ENCODE data around the gene FBXL19. TPM values are rescaled to one million over a fixed set of nuclear protein-coding genes. Genes with fewer than 3 reads are reported as not detected.

FBXL19 gene
- total and polyA plus RNA-seq, 9 of the 15 experiments (the other 6 are each of a cell fraction or from before 2014, with no cell fraction given): 0.13 to 48.0 (median 13.5) TPM; not detected in 1

GRCh38 chr16:30874821-30875717 is 48.3 kb upstream of the FBXL19 start (continued):
- TF ChIP-seq DMBX1 (CRISPR knock-in tag; IDR thresholded peaks at IDR 0.05; ENCODE audit: borderline replicate concordance) (0 out of 2 replicates have a peak, but pooled peaks have one; percentile 34), TRIM28 (IDR thresholded peaks at IDR 0.05) (peak; percentile 76), OTX1 (CRISPR knock-in tag; IDR thresholded peaks at IDR 0.05) (0 out of 2 replicates have a peak, but pooled peaks have one; percentile 66), LEF1 (IDR thresholded peaks at IDR 0.05) (no peak), TCFL5 (CRISPR knock-in tag; conservative IDR thresholded peaks at IDR 0.05) (no peak), NCOA2 (IDR thresholded peaks at IDR 0.05; ENCODE audit: partially characterized antibody in 2 of 2) (no peak), ZNF23 (CRISPR knock-in tag; IDR thresholded peaks at IDR 0.05) (no peak), CHD1 (IDR thresholded peaks at IDR 0.05; ENCODE audit: low read length) (no peak), ZBTB2 (IDR thresholded peaks at IDR 0.05) (no peak), CBX1 (IDR thresholded peaks at IDR 0.05; ENCODE audit: low read depth) (peak; percentile 96), MTA3 (IDR thresholded peaks at IDR 0.05; ENCODE audit: borderline replicate concordance) (peak; percentile 88; the same call in 1 of the 2 replicates), SNRNP70 (optimal IDR thresholded peaks at IDR 0.05; ENCODE audit: low read depth, low read length) (no peak), BRD4 (IDR thresholded peaks at IDR 0.05) (peak; percentile 63; the same call in 1 of the 2 replicates), NCOA6 (IDR thresholded peaks at IDR 0.05) (no peak), SMARCC2 (IDR thresholded peaks at IDR 0.05; ENCODE audit: low read depth) (peak; percentile 17; the same call in 1 of the 2 replicates), NBN (IDR thresholded peaks at IDR 0.05; ENCODE audit: low read depth) (peak; percentile 72; the same call in 1 of the 2 replicates), PPARD (CRISPR knock-in tag; IDR thresholded peaks at IDR 0.05) (no peak), REST (IDR thresholded peaks at IDR 0.05; ENCODE audit: borderline replicate concordance) (no peak), REST (CRISPR knock-in tag; IDR thresholded peaks at IDR 0.05; ENCODE audit: low read depth) (no peak), FOSL1 (tag; conservative IDR thresholded peaks at IDR 0.05) (peak; percentile 9; the same call in 1 of the 2 replicates), CREM (IDR thresholded peaks at IDR 0.05; ENCODE audit: low read depth) (peak; percentile 80)

Measured in K562 (cell line).